HepG2 (cell line): ENCODE measurements around the gene NEURL4. TPM values are rescaled to one million over a fixed set of nuclear protein-coding genes. Genes with fewer than 3 reads are reported as not detected.
A peak's percentile ranks its signal among the peaks of the same experiment; 100 is the strongest.

Experiments
- ATAC-seq: fragments of 200-7000 bp; cut with Tn5 transposase; 3 replicates; pipeline ENCODE4 v1.9.1; 2020; ENCODE audit warnings: mild to moderate bottlenecking, moderate library complexity
- BruUV-seq: library from RNA; stranded (reverse); fragments of 400-500 nt; replicated peaks from 2 replicates; lab custom pipeline; 2021; lab: Mats Ljungman, UMichigan
- CTCF ChIA-PET: fragments of 300-600 bp; formaldehyde crosslinking; extraction: SDS; loops from one replicate; lab custom pipeline; 2021; ENCODE audit warnings: low total read pairs, inconsistent platforms, low intra/inter-chr PET ratio; lab: Yijun Ruan, JAX
- POLR2A ChIA-PET: fragments of 350-600 bp; sonication (Branson Sonifier 250); formaldehyde crosslinking; loops from one replicate; lab custom pipeline; 2020; ENCODE audit warnings: antibody characterized with exemption, inconsistent platforms; lab: Yijun Ruan, JAX
- DNase-seq: peaks from one replicate; pipeline ENCODE4 v3.0.0-alpha.2; 2015; ENCODE audit warnings: low spot score
- FAIRE-seq: peaks from 3 replicates; lab custom pipeline; 2011; peaks lifted over from hg19 to GRCh38; lab: Jason Lieb, UNC
- H2AFZ ChIP-seq: one replicate; pipeline ENCODE4 v1.6.1; 2011; ENCODE audit warnings: low read length, inconsistent platforms
- H3K27ac ChIP-seq: fragments of 300-600 bp; 3 replicates; pipeline ENCODE4 v1.8.0; 2011; ENCODE audit warnings: mixed run types, mild to moderate bottlenecking, mixed read lengths, low read length, inconsistent platforms; ENCODE audit not compliant: insufficient read depth; ENCODE audit errors: extremely low read length
- H3K27me3 ChIP-seq, 2 experiments: fragments of 200-600 bp in 1 of 2; 2 replicates in 1 of 2; 3 replicates in 1 of 2; pipeline versions ENCODE4 v1.6.0 to v1.8.0; 2011; ENCODE audit warnings: low read length in 2 of 2, mild to moderate bottlenecking in 2 of 2, moderate library complexity in 2 of 2, inconsistent platforms in 1 of 2; ENCODE audit not compliant: insufficient read depth in 2 of 2, control insufficient read depth in 1 of 2
- H3K36me3 ChIP-seq, 2 experiments: fragments of 200-600 bp in 1 of 2; replicated peaks in 1 of 2; 2 replicates in 1 of 2; 3 replicates in 1 of 2; pipeline versions ENCODE4 v1.5.1 to v1.8.0; 2011; ENCODE audit warnings: low read length in 2 of 2, inconsistent platforms in 1 of 2; ENCODE audit not compliant: insufficient read depth in 2 of 2, control insufficient read depth in 1 of 2
- H3K4me1 ChIP-seq: 2 replicates; pipeline ENCODE4 v1.5.1; 2012; ENCODE audit warnings: low read length, inconsistent platforms; ENCODE audit not compliant: insufficient read depth
- H3K4me2 ChIP-seq: 2 replicates; pipeline ENCODE4 v1.6.0; 2011; ENCODE audit warnings: low read depth, low read length, inconsistent platforms
- H3K4me3 ChIP-seq, 3 experiments: fragments of 200-600 bp in 1 of 3; sonication (generic), shearing (Covaris generic) in 1 of 3; replicated peaks in 1 of 3; 2 replicates each; pipeline ENCODE4 v1.5.1; 2011 to 2016; ENCODE audit warnings: low read length in 3 of 3, inconsistent platforms in 2 of 3, low read depth in 2 of 3, mild to moderate bottlenecking in 2 of 3, control low read depth in 1 of 3, mixed read lengths in 1 of 3; ENCODE audit not compliant: insufficient read depth in 1 of 3
- H3K79me2 ChIP-seq: one replicate; pipeline ENCODE4 v1.6.1; 2011; ENCODE audit warnings: low read length, inconsistent platforms; ENCODE audit not compliant: insufficient read depth
- H3K9ac ChIP-seq: 2 replicates; pipeline ENCODE4 v1.6.0; 2011; ENCODE audit warnings: mild to moderate bottlenecking, low read depth, low read length, inconsistent platforms; ENCODE audit not compliant: insufficient read depth
- H3K9me3 ChIP-seq: 2 replicates; pipeline ENCODE4 v1.5.1; 2012; ENCODE audit warnings: mild to moderate bottlenecking, low read length
- H4K20me1 ChIP-seq: 2 replicates; pipeline ENCODE4 v1.6.0; 2011; ENCODE audit warnings: inconsistent platforms, mild to moderate bottlenecking, low read length, moderate library complexity; ENCODE audit not compliant: insufficient read depth
- AFF4 ChIP-seq: sonication (generic); formaldehyde crosslinking; IDR thresholded peaks from 2 replicates; pipeline ENCODE4 v1.4.0; 2020; ENCODE audit warnings: missing genetic modification reagents
- CHCHD3 ChIP-seq: sonication (generic); formaldehyde crosslinking; IDR thresholded peaks from 2 replicates; pipeline ENCODE4 v1.8.0; 2022; ENCODE audit warnings: mild to moderate bottlenecking, missing genetic modification reagents, moderate library complexity
- FUBP1 ChIP-seq: sonication (generic); formaldehyde crosslinking; IDR thresholded peaks from 2 replicates; pipeline ENCODE4 v1.5.1; 2020; ENCODE audit warnings: missing genetic modification reagents, mild to moderate bottlenecking, borderline replicate concordance
- HNRNPH1 ChIP-seq: fragments of 200-400 bp; formaldehyde crosslinking; optimal IDR thresholded peaks from 2 replicates; pipeline ENCODE3; 2017; ENCODE audit warnings: mild to moderate bottlenecking, low read depth, low read length
- NONO ChIP-seq, 2 experiments: fragments of 450-650 bp in 1 of 2; sonication (generic) in 1 of 2; formaldehyde crosslinking in 1 of 2; IDR thresholded peaks in 1 of 2; conservative IDR thresholded peaks in 1 of 2; 2 replicates each; pipeline versions ENCODE4 v1.6.1 to v1.8.0; 2017 to 2022; ENCODE audit warnings: mild to moderate bottlenecking in 1 of 2, missing genetic modification reagents in 1 of 2, moderate library complexity in 1 of 2
- RBM39 ChIP-seq: fragments of 200-400 bp; formaldehyde crosslinking; IDR thresholded peaks from one replicate; pipeline ENCODE4 v1.6.1; 2018; ENCODE audit warnings: antibody characterized with exemption, mild to moderate bottlenecking, low read depth, low read length; ENCODE audit not compliant: poor library complexity, severe bottlenecking
- TEF ChIP-seq: sonication (generic); formaldehyde crosslinking; IDR thresholded peaks from 2 replicates; pipeline ENCODE4 v1.5.0; 2020; ENCODE audit warnings: missing genetic modification reagents
- XRCC5 ChIP-seq: fragments of 200-400 bp; formaldehyde crosslinking; optimal IDR thresholded peaks from 2 replicates; pipeline ENCODE3; 2017; ENCODE audit warnings: mild to moderate bottlenecking, low read length
- ZNF362 ChIP-seq: sonication (generic); formaldehyde crosslinking; IDR thresholded peaks from 2 replicates; pipeline ENCODE4 v1.4.0; 2020; ENCODE audit warnings: missing genetic modification reagents, mild to moderate bottlenecking, borderline replicate concordance
- ZNF431 ChIP-seq: sonication (generic); formaldehyde crosslinking; IDR thresholded peaks from 2 replicates; pipeline ENCODE4 v1.9.0; 2022; ENCODE audit warnings: missing genetic modification reagents, low read depth, mild to moderate bottlenecking, borderline replicate concordance
- ZNF558 ChIP-seq: sonication (generic); formaldehyde crosslinking; IDR thresholded peaks from 2 replicates; pipeline ENCODE4 v1.9.0; 2022; ENCODE audit warnings: mild to moderate bottlenecking, missing genetic modification reagents, borderline replicate concordance
- ZNF652 ChIP-seq: IDR thresholded peaks from 2 replicates; pipeline ENCODE4 v1.6.1; 2016; ENCODE audit warnings: low read depth, borderline replicate concordance
- ZNF879 ChIP-seq: sonication (generic); formaldehyde crosslinking; IDR thresholded peaks from 2 replicates; pipeline ENCODE4 v1.8.1; 2023; ENCODE audit warnings: missing genetic modification reagents
- WGBS: methylation state at CpG from one replicate; pipeline ENCODE4 v1.1.6; 2017; ENCODE audit warnings: low lambda C conversion rate; 5-methylcytosine and 5-hydroxymethylcytosine counted together
- in situ Hi-C: cut with HindIII; loops from 2 replicates; pipeline ENCODE4 v1.10.0; 2017; ENCODE audit warnings: low pct_unique_long_range_greater_than_20kb; ENCODE audit not compliant: extremely low pct_ligation_motif_present
- intact Hi-C: fragments of 100-400 bp; cut with micrococcal nuclease; formaldehyde crosslinking; loops from one replicate; pipeline ENCODE4 v1.10.0; 2022; ENCODE audit not compliant: unreplicated experiment
- polyA plus RNA-seq, 8 experiments: library from polyadenylated mRNA; depleted of rRNA in 3 of 8; stranded (reverse) in 7 of 8; unstranded in 1 of 8; fragments of >200 nt; fragmentation: Illumina TruSeq in 4 of 8; extraction: Trizol in 4 of 8; gene quantifications; 2 replicates each; pipeline versions ENCODE4 v1.2.1 to v1.2.3, GENCODE V29; 2011 to 2016; ENCODE audit warnings: low read depth in 4 of 8, missing spikeins in 1 of 8, mixed read lengths in 1 of 8; ENCODE audit not compliant: insufficient read depth in 1 of 8
- total RNA-seq, 5 experiments: library from RNA; depleted of rRNA; stranded (reverse); fragments of >200 nt; fragmentation: Illumina TruSeq; extraction: Trizol; gene quantifications; 2 replicates each; pipeline ENCODE4 v1.2.3, GENCODE V29; 2016; ENCODE audit warnings: low read depth in 1 of 5

NEURL4 gene
- total and polyA plus RNA-seq, 2 of the 13 experiments (the other 11 are each of a cell fraction or from before 2014, with no cell fraction given) = 14.8 to 15.7 TPM

- POLR2A ChIA-PET = interaction anchor here (0.8 to 3.9 kb wide), 23 partner anchors 10 to 275 kb away, joined by 3 to 35 read pairs (median 6); partner anchors contain the start of genes ACADVL, ASGR2, CTDNEP1 and DLG4
- TSS peak; percentile 72 for BruUV-seq
- H4K20me1 ChIP-seq = no peaks in the 10 kb centered on the region
- TF ChIP-seq ZNF879 (CRISPR knock-in tag) = no peak
- TF ChIP-seq AFF4 (CRISPR knock-in tag) = no peak
- TF ChIP-seq XRCC5 = peak; percentile 40
- no peak for TF ChIP-seq ZNF652 (CRISPR knock-in tag)
- TF ChIP-seq FUBP1 (CRISPR knock-in tag) = no peak
- TF ChIP-seq NONO (IDR thresholded peaks at IDR 0.05) = no peak
- 0 out of 2 replicates have a peak, but pooled peaks have one; percentile 22 for TF ChIP-seq NONO (CRISPR knock-in tag; conservative IDR thresholded peaks at IDR 0.05)
- no peak for TF ChIP-seq CHCHD3
- TF ChIP-seq ZNF431 (CRISPR knock-in tag) = no peak
- no peak for TF ChIP-seq ZNF558 (CRISPR knock-in tag)
- TF ChIP-seq RBM39 = no peak
- no peak for TF ChIP-seq TEF
- no peak for TF ChIP-seq HNRNPH1
- TF ChIP-seq ZNF362 = no peak
Observed at GRCh38 chr17:7281953-7282751, 47.0 kb downstream of the NEURL4 start.

More at GRCh38 chr17:7281953-7282751, 47.0 kb downstream of the NEURL4 start:
- in situ Hi-C loops = loop anchor here (10.0 kb wide), 1 partner anchor 237 kb away; the partner anchor contains the start of gene SLC16A11
- H3K79me2 ChIP-seq = no peaks in the 10 kb centered on the region
- DNase-seq = no peak
- H3K27me3 ChIP-seq = no peaks in the 10 kb centered on the region
- H3K36me3 ChIP-seq = peaks cover 8 to 9% of the 10 kb centered on the region in 2 experiments; a peak in 4 of 5 replicates
- H2AFZ ChIP-seq = no peak overlapping the region
- ATAC-seq = peak; percentile 22
- H3K9ac ChIP-seq = peak overlapping the region; percentile 80
- peak overlapping the region; percentile 95 for H3K4me2 ChIP-seq
- peak overlapping the region; percentile 71 for H3K27ac ChIP-seq
- intact Hi-C loops = loop anchor here (2.0 to 5.0 kb wide), 2 partner anchors 40 to 65 kb away; partner anchors contain the start of gene GABARAP
- 0% methylated on average over 5 of the region's 43 CpGs for WGBS
- FAIRE-seq = no peak
- H3K4me3 ChIP-seq = peak overlapping the region; percentile 66 to 87 (median 85)
- no peaks in the 10 kb centered on the region for H3K9me3 ChIP-seq
- CTCF ChIA-PET = interaction anchor here (1.2 to 2.9 kb wide), 4 partner anchors 14 to 64 kb away, joined by 3 to 43 read pairs (median 10); no protein-coding TSS in a partner anchor
- peaks cover 38% of the 10 kb centered on the region for H3K4me1 ChIP-seq
